Nucleus accumbens (tissue), 56 donors: ENCODE measurements around the gene ARAP2.

Experiments used
- DNase-seq, 56 donors: peaks; one replicate each; lab custom pipeline; 2025; lab: John Stamatoyannopoulos, UW

Gene ARAP2

GRCh38 chr4:36224972-36225903 lies 19.1 kb downstream of the ARAP2 start:
- DNase-seq, result peak in 22 of 56 donors; percentile 4 to 66 (median 28)

- no peak for DNase-seq
Measured at GRCh38 chr4:36222702-36223101, 21.6 kb downstream of the ARAP2 start.

GRCh38 chr4:36220776-36221175 lies 23.5 kb downstream of the ARAP2 start:
- DNase-seq, result no peak

GRCh38 chr4:36218121-36218520 lies 26.2 kb downstream of the ARAP2 start:
- no peak for DNase-seq

- DNase-seq, result peak in 21 of 56 donors; percentile 13 to 49 (median 34)
Measured at GRCh38 chr4:36215627-36216026, 28.7 kb downstream of the ARAP2 start.

GRCh38 chr4:36214735-36215485 lies 29.4 kb downstream of the ARAP2 start:
- no peak for DNase-seq

GRCh38 chr4:36213977-36214376 lies 30.3 kb downstream of the ARAP2 start:
- peak in 1 of 56 donors; percentile 20 for DNase-seq

- no peak for DNase-seq
Measured at GRCh38 chr4:36211084-36211483, 33.2 kb downstream of the ARAP2 start.

- DNase-seq, result peak in 1 of 56 donors; percentile 35
Measured at GRCh38 chr4:36209941-36210649, 34.2 kb downstream of the ARAP2 start.

GRCh38 chr4:36208893-36209473 lies 35.3 kb downstream of the ARAP2 start:
- no peak for DNase-seq

- no peak for DNase-seq
Measured at GRCh38 chr4:36207831-36208520, 36.3 kb downstream of the ARAP2 start.

- no peak for DNase-seq
Measured at GRCh38 chr4:36207367-36207766, 36.9 kb downstream of the ARAP2 start.

- no peak for DNase-seq
Measured at GRCh38 chr4:36206603-36207311, 37.6 kb downstream of the ARAP2 start.

- DNase-seq, result no peak
Measured at GRCh38 chr4:36206012-36206411, 38.3 kb downstream of the ARAP2 start.

GRCh38 chr4:36198861-36199260 lies 45.5 kb downstream of the ARAP2 start:
- no peak for DNase-seq

- no peak for DNase-seq
Measured at GRCh38 chr4:36198068-36198808, 46.1 kb downstream of the ARAP2 start.

- no peak for DNase-seq
Measured at GRCh38 chr4:36197501-36197900, 46.8 kb downstream of the ARAP2 start.

- no peak for DNase-seq
Measured at GRCh38 chr4:36196145-36196913, 48.0 kb downstream of the ARAP2 start.
